ENCODE results near the gene EIF4E2.

The EIF4E2 gene

GRCh38 chr2:232613538-232614134 is 63.1 kb downstream of the EIF4E2 start:
- no peaks in the 10 kb centered on the region for H3K4me1 ChIP-seq (ENCODE audit: insufficient read depth, low read length)
- H3K4me3 ChIP-seq (ENCODE audit: low read length), result no peak overlapping the region
- no peaks in the 10 kb centered on the region for H3K9me3 ChIP-seq (ENCODE audit: insufficient read depth, low read depth, low read length)
- H3K27ac ChIP-seq (ENCODE audit: low read length), result no peak overlapping the region
- H3K36me3 ChIP-seq (ENCODE audit: insufficient read depth, low read depth, low read length), result no peaks in the 10 kb centered on the region
- H3K9ac ChIP-seq (ENCODE audit: low read depth, low read length), result no peak overlapping the region
- no peaks in the 10 kb centered on the region for H3K27me3 ChIP-seq (ENCODE audit: insufficient read depth, low read length)

- no peak overlapping the region for H3K27ac ChIP-seq (ENCODE audit: low read length)
- no peaks in the 10 kb centered on the region for H3K4me1 ChIP-seq (ENCODE audit: insufficient read depth, low read length)
- H3K27me3 ChIP-seq (ENCODE audit: insufficient read depth, low read length), result no peaks in the 10 kb centered on the region
- no peak overlapping the region for H3K4me3 ChIP-seq (ENCODE audit: low read length)
- H3K36me3 ChIP-seq (ENCODE audit: insufficient read depth, low read depth, low read length), result no peaks in the 10 kb centered on the region
- H3K9me3 ChIP-seq (ENCODE audit: insufficient read depth, low read depth, low read length), result no peaks in the 10 kb centered on the region
- H3K9ac ChIP-seq (ENCODE audit: low read depth, low read length), result no peak overlapping the region
Measured at GRCh38 chr2:232615339-232615738, 64.8 kb downstream of the EIF4E2 start.

All from iPS-20b (cell line).